Stimulated activated naive CD8-positive, alpha-beta T cell treated with anti-CD3 and anti-CD28 coated beads, Interleukin-15, amount 100 ng/mL, for 72 hours (primary cell): Measurements from ENCODE around the gene PTCD2.

Experiments used
- ATAC-seq: fragments of 150-1000 bp; cut with Tn5 transposase; 2 replicates; pipeline ENCODE4 v1.10.0; 2021; ENCODE audit warnings: mild to moderate bottlenecking, moderate library complexity
- DNase-seq, 2 donors: peaks; one replicate each; pipeline ENCODE4 v3.0.0; 2021 to 2022
- H3K27ac Mint-ChIP-seq, 2 donors: one replicate each; pipeline ENCODE4 v1.8.0; 2022; ENCODE audit warnings: mild to moderate bottlenecking in 2 of 2, mixed read lengths in 2 of 2, moderate library complexity in 2 of 2
- H3K27me3 Mint-ChIP-seq: one replicate; pipeline ENCODE4 v1.8.0; 2022; ENCODE audit warnings: mixed read lengths
- H3K4me1 Mint-ChIP-seq: one replicate; pipeline ENCODE4 v1.8.0; 2022; ENCODE audit warnings: mild to moderate bottlenecking, mixed read lengths
- H3K4me3 Mint-ChIP-seq, 2 donors: one replicate each; pipeline ENCODE4 v1.8.0; 2022; ENCODE audit warnings: mild to moderate bottlenecking in 2 of 2, mixed read lengths in 2 of 2, moderate library complexity in 1 of 2
- H3K9me3 Mint-ChIP-seq, 2 donors: one replicate each; pipeline ENCODE4 v1.8.0; 2022; ENCODE audit warnings: mixed read lengths in 2 of 2

Gene PTCD2, protein sequence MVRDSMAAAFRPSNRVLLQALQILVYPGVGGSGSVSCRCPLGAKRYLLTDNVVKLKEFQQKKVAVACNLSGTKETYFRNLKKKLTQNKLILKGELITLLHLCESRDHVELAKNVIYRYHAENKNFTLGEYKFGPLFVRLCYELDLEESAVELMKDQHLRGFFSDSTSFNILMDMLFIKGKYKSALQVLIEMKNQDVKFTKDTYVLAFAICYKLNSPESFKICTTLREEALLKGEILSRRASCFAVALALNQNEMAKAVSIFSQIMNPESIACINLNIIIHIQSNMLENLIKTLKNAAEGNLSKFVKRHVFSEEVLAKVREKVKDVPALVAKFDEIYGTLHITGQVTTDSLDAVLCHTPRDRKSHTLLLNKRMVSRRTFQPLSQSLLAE

DNA sequence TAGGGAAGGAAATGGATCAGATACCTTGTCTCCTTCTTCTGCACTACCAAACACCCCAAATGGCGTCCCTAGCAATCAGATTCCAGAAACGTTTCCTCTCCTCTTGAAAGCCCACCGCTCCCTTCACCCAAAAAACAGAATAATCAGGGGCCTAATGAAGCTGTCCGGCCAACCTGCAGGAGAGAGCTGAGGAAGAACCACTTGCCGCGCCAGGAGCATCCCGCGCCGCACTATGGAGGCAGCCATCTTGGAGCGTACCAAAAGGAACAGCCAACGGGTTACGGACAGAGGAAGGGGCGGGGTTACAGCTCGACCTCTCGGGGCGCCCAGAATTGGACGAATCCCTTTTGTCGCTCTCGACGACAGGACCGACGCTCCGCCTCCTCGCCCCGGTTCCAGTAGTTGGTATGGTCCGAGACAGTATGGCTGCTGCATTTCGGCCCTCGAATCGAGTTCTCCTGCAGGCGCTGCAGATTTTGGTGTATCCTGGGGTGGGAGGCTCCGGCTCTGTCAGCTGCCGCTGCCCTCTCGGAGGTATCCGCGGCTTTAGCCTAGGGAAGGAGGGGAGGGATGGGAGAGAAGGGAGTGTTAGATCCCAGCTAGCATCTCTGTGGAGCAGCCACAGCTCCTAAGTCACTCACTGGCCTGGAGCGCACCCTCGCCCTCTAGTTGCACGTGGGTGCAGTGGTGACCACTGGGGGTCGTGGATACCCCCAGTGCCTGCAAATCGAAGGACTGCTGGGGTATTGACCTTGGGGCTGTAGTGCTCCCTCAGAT, at the start of gene PTCD2, which contains the start of gene MRPS27:
Gene PTCD2, plus strand, starts transcription at position 398 of the 777 bp plus-strand sequence. Its CDS starts 10 bp downstream, at position 408.
Gene MRPS27, minus strand, starts transcription at position 265 of the 777 bp plus-strand sequence. Its CDS starts 19 bp downstream, at position 246.
- Mint-ChIP-seq H3K27ac (peak within 1 kb of the TSS; percentile 97 to 99), H3K4me1 (peaks cover 53% of the 10 kb centered on the region), H3K27me3 (no peaks in the 10 kb centered on the region), H3K4me3 (peak within 1 kb of the TSS; percentile 91 to 94), H3K9me3 (no peaks in the 10 kb centered on the region)
- ATAC-seq (peak; percentile 100), DNase-seq (peak; percentile 90 to 96)

GRCh38 chr5:72271702-72272101, 48.5 kb upstream of the PTCD2 start:
- Mint-ChIP-seq H3K27me3 (no peaks in the 10 kb centered on the region), H3K4me3 (no peak overlapping the region), H3K27ac (no peak overlapping the region), H3K4me1 (peaks cover 12% of the 10 kb centered on the region), H3K9me3 (no peaks in the 10 kb centered on the region)
- ATAC-seq: no peak
- no peak for DNase-seq

DNA sequence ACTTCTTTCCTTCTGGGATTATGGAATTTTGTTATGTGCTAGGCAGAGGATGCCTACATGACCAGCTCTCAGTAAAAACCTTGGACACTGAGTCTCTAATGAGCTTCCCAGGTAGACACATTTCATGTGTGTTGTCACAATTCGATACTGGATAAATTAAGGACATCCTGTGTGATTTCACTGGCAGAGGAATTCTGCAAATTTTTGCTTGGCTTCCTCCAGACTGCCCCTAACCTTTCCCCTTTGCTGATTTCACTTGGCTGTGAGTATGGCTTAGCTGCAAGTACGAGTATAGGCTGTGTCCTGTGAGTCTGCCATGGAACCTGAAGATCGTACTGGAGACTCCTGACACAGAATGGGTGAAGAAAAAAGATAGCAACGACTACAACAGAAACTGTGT, 47.8 kb upstream of the PTCD2 start:
- no peak overlapping the region for H3K4me3 Mint-ChIP-seq
- H3K9me3 Mint-ChIP-seq: no peaks in the 10 kb centered on the region
- no peak overlapping the region for H3K27ac Mint-ChIP-seq
- peaks cover 12% of the 10 kb centered on the region for H3K4me1 Mint-ChIP-seq
- DNase-seq (no peak), ATAC-seq (no peak)
- H3K27me3 Mint-ChIP-seq: no peaks in the 10 kb centered on the region

DNA sequence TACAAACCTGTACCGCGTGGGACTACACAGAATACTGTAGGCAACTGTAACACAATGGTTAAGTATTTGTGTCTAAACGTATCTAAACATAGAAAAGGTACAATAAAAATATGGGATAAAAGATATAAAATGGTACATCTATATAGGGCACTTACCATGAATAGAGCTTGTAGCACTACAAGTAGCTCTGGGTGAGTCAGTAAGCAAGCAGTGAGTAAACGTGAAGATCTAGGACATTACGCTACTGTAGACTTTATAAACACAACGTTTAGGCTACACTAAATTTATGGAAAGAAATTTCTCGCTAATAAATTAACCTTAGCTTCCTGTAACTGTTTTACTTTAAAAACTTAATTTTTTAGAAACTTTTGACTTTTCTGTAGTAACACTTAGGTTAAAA, 46.6 kb upstream of the PTCD2 start:
- Mint-ChIP-seq H3K4me3 (no peak overlapping the region), H3K27me3 (no peaks in the 10 kb centered on the region), H3K4me1 (peaks cover 12% of the 10 kb centered on the region), H3K9me3 (no peaks in the 10 kb centered on the region), H3K27ac (no peak overlapping the region)
- ATAC-seq (no peak), DNase-seq (no peak)

GRCh38 chr5:72276219-72276752, 43.9 kb upstream of the PTCD2 start:
- DNase-seq (no peak), ATAC-seq (no peak)
- Mint-ChIP-seq H3K27ac (no peak overlapping the region), H3K9me3 (no peaks in the 10 kb centered on the region), H3K4me1 (peaks cover 8% of the 10 kb centered on the region), H3K4me3 (no peak overlapping the region), H3K27me3 (no peaks in the 10 kb centered on the region)

GRCh38 chr5:72280581-72281069, 39.5 kb upstream of the PTCD2 start:
- ATAC-seq (no peak), DNase-seq (no peak)
- Mint-ChIP-seq H3K9me3 (no peaks in the 10 kb centered on the region), H3K27me3 (no peaks in the 10 kb centered on the region), H3K4me1 (no peaks in the 10 kb centered on the region), H3K4me3 (no peak overlapping the region), H3K27ac (no peak overlapping the region)

DNA sequence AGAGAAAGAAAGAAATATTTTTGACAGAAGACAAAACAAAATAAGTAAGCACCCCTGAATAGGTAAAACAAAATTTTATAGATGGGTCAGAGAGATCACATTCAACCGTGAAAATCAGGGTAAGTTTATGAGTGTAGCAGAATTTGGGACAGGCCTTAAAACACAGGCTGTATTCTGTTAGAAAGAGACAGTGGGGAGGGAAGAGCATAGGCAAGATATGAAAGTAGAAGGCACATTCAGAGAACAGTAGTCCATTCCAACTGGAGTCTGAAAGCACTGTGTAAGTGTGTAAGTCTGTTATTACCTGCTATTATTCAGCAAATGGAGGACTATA, 38.8 kb upstream of the PTCD2 start:
- Mint-ChIP-seq H3K9me3 (no peaks in the 10 kb centered on the region), H3K4me1 (no peaks in the 10 kb centered on the region), H3K27ac (no peak overlapping the region), H3K27me3 (no peaks in the 10 kb centered on the region), H3K4me3 (no peak overlapping the region)
- DNase-seq (no peak), ATAC-seq (no peak)

DNA sequence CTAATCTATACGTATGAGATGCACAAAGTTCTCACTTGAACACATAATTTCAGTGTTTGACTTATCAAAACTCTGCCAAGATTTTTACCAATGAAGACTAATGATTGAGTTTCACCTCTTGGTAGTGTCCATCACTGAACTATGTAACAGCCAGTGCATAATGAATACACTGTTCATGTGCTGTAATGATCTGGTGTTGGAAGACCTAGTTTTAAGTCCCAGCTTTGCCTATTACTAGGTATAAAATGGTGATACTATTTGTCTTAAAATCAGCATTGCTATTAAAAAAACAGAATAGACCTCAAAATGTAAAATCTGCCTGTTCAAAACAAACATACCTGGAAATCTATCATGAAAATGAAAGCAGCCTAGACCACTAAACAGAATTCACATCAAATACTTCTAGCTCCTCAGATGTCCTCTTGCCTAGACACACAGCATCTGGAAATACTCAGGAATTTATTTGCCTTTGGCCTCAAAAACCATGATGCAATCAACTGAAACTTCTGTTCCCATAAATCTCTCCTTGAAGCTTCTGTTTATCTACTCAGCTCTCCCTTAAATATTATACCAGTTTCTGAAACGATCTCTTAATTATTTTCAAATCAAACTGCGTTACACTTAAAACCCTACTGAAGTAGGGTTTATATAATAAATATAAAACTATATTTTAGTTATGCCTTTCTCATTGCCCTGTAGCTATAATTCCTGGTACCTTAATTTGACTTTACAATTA, 38.2 kb upstream of the PTCD2 start:
- DNase-seq (no peak), ATAC-seq (no peak)
- Mint-ChIP-seq H3K27me3 (no peaks in the 10 kb centered on the region), H3K4me3 (no peak overlapping the region), H3K27ac (peak overlapping the region in 1 of 2 donors; percentile 77), H3K4me1 (no peaks in the 10 kb centered on the region), H3K9me3 (no peaks in the 10 kb centered on the region)

DNA sequence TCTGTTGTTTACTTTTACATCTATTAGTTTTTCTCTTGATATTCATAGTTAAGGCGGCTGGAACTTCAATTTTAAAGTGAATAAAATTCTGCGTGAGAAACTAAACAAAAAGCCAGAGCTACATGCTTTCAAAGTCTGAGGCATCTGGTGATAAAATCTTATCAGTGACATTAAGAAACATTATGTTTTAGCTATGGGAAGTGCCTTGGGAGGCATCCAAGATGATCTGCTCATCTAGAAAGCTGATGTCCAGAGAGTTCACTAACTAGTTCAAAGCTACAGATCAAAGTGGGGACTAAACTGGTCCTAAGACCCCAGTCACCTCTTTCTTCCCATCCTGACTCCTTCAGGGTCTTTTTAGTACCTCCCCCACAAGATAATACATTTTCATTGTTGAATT, 37.3 kb upstream of the PTCD2 start:
- Mint-ChIP-seq H3K9me3 (no peaks in the 10 kb centered on the region), H3K4me3 (no peak overlapping the region), H3K27ac (no peak overlapping the region), H3K27me3 (no peaks in the 10 kb centered on the region), H3K4me1 (no peaks in the 10 kb centered on the region)
- ATAC-seq (no peak), DNase-seq (no peak)

- Mint-ChIP-seq H3K4me3 (no peak overlapping the region), H3K9me3 (no peaks in the 10 kb centered on the region), H3K27ac (peak overlapping the region; percentile 23 to 36), H3K4me1 (no peaks in the 10 kb centered on the region), H3K27me3 (no peaks in the 10 kb centered on the region)
- ATAC-seq (no peak), DNase-seq (no peak)
Measured at GRCh38 chr5:72283358-72283757, 36.8 kb upstream of the PTCD2 start.

DNA sequence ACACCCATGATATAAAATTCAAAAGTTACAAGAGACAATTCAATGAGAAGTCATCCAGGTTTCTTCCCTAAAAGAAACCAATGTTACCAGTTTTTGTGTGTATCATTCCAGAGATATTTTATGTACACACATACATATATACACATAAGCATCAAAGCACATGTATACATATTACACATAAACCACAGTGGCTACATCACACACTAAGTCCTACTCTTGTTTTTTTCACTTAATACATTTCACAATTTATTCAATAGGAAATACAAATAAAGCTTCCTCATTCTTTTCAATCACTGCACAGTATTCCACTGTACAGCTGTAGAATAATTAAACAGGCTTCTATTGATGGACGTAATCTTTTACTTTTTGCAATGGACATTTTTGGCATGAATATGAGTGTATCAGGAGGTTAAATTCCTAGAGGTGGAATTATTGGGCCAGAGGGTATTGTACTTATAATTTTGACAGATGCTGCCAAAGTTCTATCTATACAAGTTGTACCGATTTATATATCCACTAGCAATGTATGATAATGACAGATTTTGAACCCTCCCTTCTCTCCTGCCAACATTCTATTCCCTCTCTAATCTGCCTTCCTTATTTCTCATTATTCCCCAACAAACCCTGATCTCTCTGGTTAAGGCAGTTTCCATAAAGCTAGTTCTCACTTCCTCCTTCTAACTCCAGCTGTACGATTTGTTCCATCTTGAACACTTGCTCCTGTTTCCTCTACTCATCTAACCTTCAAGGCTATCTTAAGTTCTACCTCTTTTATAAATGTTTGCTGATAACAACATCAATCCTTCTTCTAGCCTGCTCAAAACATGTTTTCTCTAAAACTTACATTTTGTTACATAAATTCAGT, 35.4 kb upstream of the PTCD2 start:
- ATAC-seq (no peak), DNase-seq (no peak)
- Mint-ChIP-seq H3K9me3 (no peaks in the 10 kb centered on the region), H3K4me1 (no peaks in the 10 kb centered on the region), H3K4me3 (no peak overlapping the region), H3K27ac (no peak overlapping the region), H3K27me3 (no peaks in the 10 kb centered on the region)

- no peak overlapping the region for H3K27ac Mint-ChIP-seq
- no peak overlapping the region for H3K4me3 Mint-ChIP-seq
- H3K9me3 Mint-ChIP-seq: no peaks in the 10 kb centered on the region
- DNase-seq (no peak), ATAC-seq (no peak)
- H3K4me1 Mint-ChIP-seq: no peaks in the 10 kb centered on the region
- no peaks in the 10 kb centered on the region for H3K27me3 Mint-ChIP-seq
Measured at GRCh38 chr5:72285424-72285821, 34.8 kb upstream of the PTCD2 start.

DNA sequence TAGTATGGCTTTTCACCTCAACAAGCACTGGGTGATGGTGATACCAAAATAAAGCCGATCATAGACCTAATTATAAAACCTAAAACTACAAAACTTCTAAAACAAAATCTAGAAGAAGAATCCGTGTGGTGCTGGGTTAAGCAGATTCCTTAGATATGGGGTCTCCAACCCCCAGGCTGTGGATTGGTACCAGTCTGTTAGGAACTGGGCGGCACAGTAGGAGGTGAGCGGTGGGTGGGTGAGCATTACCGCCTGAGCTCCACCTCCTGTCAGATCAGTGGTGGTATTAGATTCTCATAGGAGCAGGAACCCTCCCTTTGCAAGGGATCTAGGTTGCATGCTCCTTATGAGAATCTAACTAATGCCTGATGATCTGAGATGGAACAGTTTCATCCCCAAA, 33.4 kb upstream of the PTCD2 start:
- no peak overlapping the region for H3K4me3 Mint-ChIP-seq
- H3K27me3 Mint-ChIP-seq: no peaks in the 10 kb centered on the region
- H3K9me3 Mint-ChIP-seq: no peaks in the 10 kb centered on the region
- no peaks in the 10 kb centered on the region for H3K4me1 Mint-ChIP-seq
- no peak for ATAC-seq
- DNase-seq: no peak
- H3K27ac Mint-ChIP-seq: no peak overlapping the region

- Mint-ChIP-seq H3K4me1 (no peaks in the 10 kb centered on the region), H3K27ac (no peak overlapping the region), H3K4me3 (no peak overlapping the region), H3K27me3 (no peaks in the 10 kb centered on the region), H3K9me3 (no peaks in the 10 kb centered on the region)
- DNase-seq (no peak), ATAC-seq (no peak)
Measured at GRCh38 chr5:72288924-72289323, 31.2 kb upstream of the PTCD2 start.
